Adipocyte (in vitro differentiated cells): Measurements from ENCODE around the gene ZNF354B.
"Not testable (repeated sequence)": the region's sequence is repeated elsewhere in the genome, so short reads cannot be mapped to it uniquely, and the experiment has no call there.

Source experiments
- DNase-seq: peaks from one replicate; pipeline ENCODE4 v3.0.0-alpha.2; 2015; ENCODE audit warnings: low read depth
- H3K27me3 ChIP-seq: replicated peaks from 2 replicates; pipeline ENCODE4 v1.7.0; 2013; ENCODE audit warnings: mild to moderate bottlenecking, low read length, moderate library complexity; ENCODE audit not compliant: control insufficient read depth, insufficient read depth
- H3K36me3 ChIP-seq: 2 replicates; pipeline ENCODE4 v1.7.0; 2013; ENCODE audit warnings: low read length, mild to moderate bottlenecking, moderate library complexity; ENCODE audit not compliant: control insufficient read depth, insufficient read depth, severe bottlenecking
- H3K4me1 ChIP-seq: 2 replicates; pipeline ENCODE4 v1.7.0; 2013; ENCODE audit warnings: mild to moderate bottlenecking, low read length, moderate library complexity; ENCODE audit not compliant: control insufficient read depth, insufficient read depth
- H3K4me3 ChIP-seq: 2 replicates; pipeline ENCODE4 v1.7.0; 2013; ENCODE audit warnings: mild to moderate bottlenecking, low read length, moderate library complexity
- H3K9ac ChIP-seq: 2 replicates; pipeline ENCODE4 v1.7.0; 2013; ENCODE audit warnings: mild to moderate bottlenecking, low read length, moderate library complexity
- H3K9me3 ChIP-seq: 2 replicates; pipeline ENCODE4 v1.7.0; 2013; ENCODE audit warnings: mild to moderate bottlenecking, low read length, moderate library complexity; ENCODE audit not compliant: control insufficient read depth

Gene ZNF354B

GRCh38 chr5:178839319-178839704 is 20.4 kb upstream of the ZNF354B start:
- Histone ChIP-seq H3K4me1 (no peaks in the 10 kb centered on the region), H3K9ac (no peak overlapping the region), H3K4me3 (no peak overlapping the region), H3K36me3 (no peaks in the 10 kb centered on the region), H3K9me3 (no peaks in the 10 kb centered on the region), H3K27me3 (no peaks in the 10 kb centered on the region)
- peak; percentile 20 for DNase-seq

GRCh38 chr5:178840399-178840798 is 19.4 kb upstream of the ZNF354B start:
- not testable (repeated sequence) for H3K27me3 ChIP-seq, H3K9ac ChIP-seq, H3K4me1 ChIP-seq, DNase-seq, H3K4me3 ChIP-seq, H3K36me3 ChIP-seq, H3K9me3 ChIP-seq

GRCh38 chr5:178849316-178849715 is 10.4 kb upstream of the ZNF354B start:
- no peak overlapping the region for H3K9ac ChIP-seq
- peaks cover under 1% of the 10 kb centered on the region for H3K27me3 ChIP-seq
- no peaks in the 10 kb centered on the region for H3K36me3 ChIP-seq
- H3K4me1 ChIP-seq, result no peaks in the 10 kb centered on the region
- DNase-seq, result no peak
- H3K9me3 ChIP-seq, result no peaks in the 10 kb centered on the region
- H3K4me3 ChIP-seq, result no peak overlapping the region

- H3K4me1 ChIP-seq, result no peaks in the 10 kb centered on the region
- no peak overlapping the region for H3K9ac ChIP-seq
- no peak overlapping the region for H3K4me3 ChIP-seq
- no peak for DNase-seq
- H3K27me3 ChIP-seq, result peaks cover 5% of the 10 kb centered on the region
- no peaks in the 10 kb centered on the region for H3K36me3 ChIP-seq
- no peaks in the 10 kb centered on the region for H3K9me3 ChIP-seq
Measured at GRCh38 chr5:178851951-178852350, 7.8 kb upstream of the ZNF354B start.

- Histone ChIP-seq H3K4me3 (no peak overlapping the region), H3K4me1 (peaks cover 2% of the 10 kb centered on the region), H3K9me3 (no peaks in the 10 kb centered on the region), H3K36me3 (no peaks in the 10 kb centered on the region), H3K9ac (no peak overlapping the region), H3K27me3 (peaks cover 5% of the 10 kb centered on the region)
- DNase-seq, result no peak
Measured at GRCh38 chr5:178854284-178854683, 5.5 kb upstream of the ZNF354B start.

GRCh38 chr5:178860615-178861014 is 862 bp downstream of the ZNF354B start:
- not testable (repeated sequence) for H3K9me3 ChIP-seq
- H3K4me3 ChIP-seq, result peak overlapping the region; percentile 87

GRCh38 chr5:178861627-178862026 is 1.9 kb downstream of the ZNF354B start:
- no peak for DNase-seq
- H3K4me3 ChIP-seq, result peak overlapping the region; percentile 66

More at GRCh38 chr5:178860615-178861014, 862 bp downstream of the ZNF354B start:
- DNase-seq, H3K27me3 ChIP-seq: not testable (repeated sequence)
- Histone ChIP-seq H3K9ac (peak overlapping the region; percentile 91), H3K36me3 (peaks cover 23% of the 10 kb centered on the region), H3K4me1 (peaks cover 11% of the 10 kb centered on the region)

GRCh38 chr5:178866946-178867345 is 7.2 kb downstream of the ZNF354B start:
- peaks cover 13% of the 10 kb centered on the region for H3K9me3 ChIP-seq
- H3K36me3 ChIP-seq, result peaks cover 79% of the 10 kb centered on the region
- no peak overlapping the region for H3K4me3 ChIP-seq
- no peaks in the 10 kb centered on the region for H3K4me1 ChIP-seq
- H3K27me3 ChIP-seq, result no peaks in the 10 kb centered on the region
- DNase-seq, result no peak
- H3K9ac ChIP-seq, result no peak overlapping the region

More at GRCh38 chr5:178861627-178862026, 1.9 kb downstream of the ZNF354B start:
- Histone ChIP-seq H3K9ac (peak overlapping the region; percentile 41), H3K4me1 (peaks cover 11% of the 10 kb centered on the region), H3K36me3 (peaks cover 34% of the 10 kb centered on the region), H3K9me3 (no peaks in the 10 kb centered on the region), H3K27me3 (no peaks in the 10 kb centered on the region)

GRCh38 chr5:178869577-178869976 is 9.8 kb downstream of the ZNF354B start:
- peaks cover 37% of the 10 kb centered on the region for H3K9me3 ChIP-seq
- no peaks in the 10 kb centered on the region for H3K27me3 ChIP-seq
- no peak for DNase-seq
- no peak overlapping the region for H3K4me3 ChIP-seq
- H3K36me3 ChIP-seq, result peaks cover 91% of the 10 kb centered on the region
- no peak overlapping the region for H3K9ac ChIP-seq
- H3K4me1 ChIP-seq, result no peaks in the 10 kb centered on the region

- Histone ChIP-seq H3K9me3 (peaks cover 45% of the 10 kb centered on the region), H3K27me3 (no peaks in the 10 kb centered on the region), H3K9ac (no peak overlapping the region), H3K4me3 (no peak overlapping the region), H3K4me1 (no peaks in the 10 kb centered on the region), H3K36me3 (peaks cover 93% of the 10 kb centered on the region)
- DNase-seq, result no peak
Measured at GRCh38 chr5:178870411-178870810, 10.7 kb downstream of the ZNF354B start.

- no peak overlapping the region for H3K9ac ChIP-seq
- H3K27me3 ChIP-seq, result no peaks in the 10 kb centered on the region
- no peak for DNase-seq
- H3K36me3 ChIP-seq, result peaks cover 93% of the 10 kb centered on the region
- H3K4me3 ChIP-seq, result no peak overlapping the region
- peaks cover 64% of the 10 kb centered on the region for H3K9me3 ChIP-seq
- no peaks in the 10 kb centered on the region for H3K4me1 ChIP-seq
Measured at GRCh38 chr5:178872302-178872701, 12.5 kb downstream of the ZNF354B start.

GRCh38 chr5:178883115-178883694 is 23.5 kb downstream of the ZNF354B start:
- not testable (repeated sequence) for DNase-seq
- H3K9me3 ChIP-seq, result peaks cover 96% of the 10 kb centered on the region
- peaks cover 100% of the 10 kb centered on the region for H3K36me3 ChIP-seq

More at GRCh38 chr5:178883115-178883694, 23.5 kb downstream of the ZNF354B start:
- H3K4me3 ChIP-seq, result peak overlapping the region; percentile 69
- H3K9ac ChIP-seq, H3K4me1 ChIP-seq, H3K27me3 ChIP-seq: not testable (repeated sequence)
